A549 (cell line): ENCODE measurements around the gene CNST.

Source experiments
- CTCF ChIP-seq: fragments of >200 bp; sonication (Bioruptor Twin); formaldehyde crosslinking; IDR thresholded peaks from 3 replicates; pipeline ENCODE4 v1.5.1; 2016
- EHMT2 ChIP-seq: fragments of 200-600 bp; sonication (generic); IDR thresholded peaks from 2 replicates; pipeline ENCODE4 v1.6.1; 2016; ENCODE audit warnings: antibody characterized with exemption, low read depth, mild to moderate bottlenecking, moderate library complexity
- FOXS1 ChIP-seq: fragments of 250-450 bp; sonication (Bioruptor Pico); IDR thresholded peaks from 2 replicates; pipeline ENCODE4 v1.5.0; 2020; ENCODE audit warnings: mild to moderate bottlenecking, moderate library complexity
- JUN ChIP-seq, 2 experiments: fragments of >200 bp; sonication (Bioruptor Twin); formaldehyde crosslinking; IDR thresholded peaks; 2 replicates in 1 of 2; 3 replicates in 1 of 2; pipeline ENCODE4 v1.6.1; 2016 to 2017
- MYC ChIP-seq: IDR thresholded peaks from 2 replicates; pipeline ENCODE4 v1.6.1; 2012; ENCODE audit warnings: mild to moderate bottlenecking, inconsistent platforms, low read length, improper control_type of control experiment, borderline replicate concordance
- POLR2A ChIP-seq: IDR thresholded peaks from 2 replicates; pipeline ENCODE4 v1.6.1; 2012; ENCODE audit warnings: mild to moderate bottlenecking, low read length
- RAD21 ChIP-seq, 2 experiments: fragments of >200 bp in 1 of 2; sonication (Bioruptor Twin) in 1 of 2; formaldehyde crosslinking in 1 of 2; IDR thresholded peaks in 1 of 2; conservative IDR thresholded peaks in 1 of 2; 2 replicates in 1 of 2; 3 replicates in 1 of 2; pipeline ENCODE4 v1.6.1; 2012 to 2018; ENCODE audit warnings: inconsistent platforms in 1 of 2
- REST ChIP-seq: fragments of 200-600 bp; sonication (generic); IDR thresholded peaks from 2 replicates; pipeline ENCODE4 v1.6.1; 2016; ENCODE audit warnings: antibody characterized with exemption, mild to moderate bottlenecking, moderate library complexity
- SREBF2 ChIP-seq: fragments of 450-650 bp; IDR thresholded peaks from 2 replicates; pipeline ENCODE4 v1.6.1; 2014; ENCODE audit warnings: mild to moderate bottlenecking, moderate library complexity
- USF2 ChIP-seq: fragments of 450-650 bp; IDR thresholded peaks from 2 replicates; pipeline ENCODE4 v1.6.1; 2014; ENCODE audit warnings: antibody characterized with exemption

GRCh38 chr1:246687002-246687401 is 120.7 kb downstream of the CNST start:
- TF ChIP-seq CTCF = no peak
- TF ChIP-seq USF2 = no peak
- no peak for TF ChIP-seq MYC
- TF ChIP-seq JUN (IDR thresholded peaks at IDR 0.05) = no peak
- no peak for TF ChIP-seq REST
- TF ChIP-seq EHMT2 = no peak
- no peak for TF ChIP-seq RAD21 (conservative IDR thresholded peaks at IDR 0.05 in 1 of 2, IDR thresholded peaks at IDR 0.05 in 1 of 2)
- TF ChIP-seq SREBF2 = no peak
- TF ChIP-seq POLR2A = no peak
- no peak for TF ChIP-seq FOXS1 (CRISPR knock-in tag)
